GM18526 (cell line): ENCODE results near the gene VPS37B.

Source experiments
- POLR2A ChIP-seq: IDR thresholded peaks from 3 replicates; pipeline ENCODE4 v1.6.1; 2011; ENCODE audit not compliant: insufficient read length; ENCODE audit errors: extremely low read depth

The VPS37B gene

GRCh38 chr12:122920687-122921086 lies 24.8 kb upstream of the VPS37B start:
- TF ChIP-seq POLR2A: no peak

DNA sequence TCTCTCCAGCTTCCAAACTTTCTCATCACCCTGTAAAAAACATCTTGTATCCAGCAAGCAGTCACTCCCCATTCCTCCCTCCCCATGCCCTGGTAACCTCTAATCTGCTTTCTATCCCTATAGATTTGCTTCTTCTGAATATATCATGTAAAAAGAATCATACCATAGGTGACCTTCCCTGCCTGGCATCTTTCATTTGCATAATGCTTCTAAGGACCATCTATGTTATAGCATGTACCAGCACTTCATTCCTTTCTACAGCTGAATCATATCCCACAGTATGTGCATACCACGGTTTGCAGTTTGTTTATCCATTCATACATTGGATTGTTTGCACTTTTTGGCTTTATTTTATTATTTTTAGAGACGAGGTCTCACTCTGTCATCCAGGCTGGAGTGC lies 22.9 kb upstream of the VPS37B start:
- TF ChIP-seq POLR2A: no peak

- no peak for TF ChIP-seq POLR2A
These were observed 21.7 kb upstream of the VPS37B start for GRCh38 chr12:122917507-122918121.

DNA sequence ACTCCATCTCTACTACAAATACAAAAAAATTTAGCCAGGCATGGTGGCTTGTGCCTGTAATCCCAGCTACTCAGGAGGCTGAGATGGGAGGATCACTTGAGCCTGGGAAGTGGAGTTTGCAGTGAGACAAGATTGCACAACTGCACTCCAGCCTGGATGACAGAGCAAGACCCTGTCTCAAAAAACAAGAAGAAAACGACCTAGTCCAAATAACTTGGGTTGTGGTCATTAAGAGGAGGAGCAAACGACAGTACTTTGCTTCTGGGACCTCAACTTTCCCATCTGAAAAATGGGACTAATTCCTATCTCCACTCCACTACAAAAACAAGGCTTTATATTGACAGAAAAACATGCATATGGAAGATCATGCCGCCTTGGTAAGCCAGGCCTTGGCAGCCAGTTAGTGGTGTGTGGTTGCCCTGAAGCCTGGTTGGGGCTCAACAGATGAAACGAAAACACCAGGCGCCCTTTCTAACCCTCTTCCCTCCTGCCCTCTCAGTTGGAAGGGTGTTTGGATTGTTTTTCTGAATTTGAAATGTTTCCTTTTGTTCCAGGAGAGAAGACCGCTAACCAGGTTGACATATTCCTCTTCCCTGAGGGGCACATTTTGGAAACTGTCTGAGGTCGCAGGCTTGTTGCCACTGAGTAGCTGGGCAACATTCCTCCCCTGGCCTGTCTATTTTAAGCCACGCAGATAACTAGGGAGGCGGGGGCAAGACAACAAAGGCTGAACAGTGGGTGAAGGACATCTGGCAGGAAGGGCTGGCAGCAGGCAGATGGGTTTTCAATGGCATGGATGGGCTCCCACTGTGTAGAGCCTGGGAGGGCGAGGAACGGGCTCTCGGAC lies 13.7 kb upstream of the VPS37B start:
- no peak for TF ChIP-seq POLR2A

GRCh38 chr12:122908915-122909314 lies 13.0 kb upstream of the VPS37B start:
- no peak for TF ChIP-seq POLR2A

GRCh38 chr12:122903693-122904034 lies 7.7 kb upstream of the VPS37B start:
- TF ChIP-seq POLR2A: no peak

DNA sequence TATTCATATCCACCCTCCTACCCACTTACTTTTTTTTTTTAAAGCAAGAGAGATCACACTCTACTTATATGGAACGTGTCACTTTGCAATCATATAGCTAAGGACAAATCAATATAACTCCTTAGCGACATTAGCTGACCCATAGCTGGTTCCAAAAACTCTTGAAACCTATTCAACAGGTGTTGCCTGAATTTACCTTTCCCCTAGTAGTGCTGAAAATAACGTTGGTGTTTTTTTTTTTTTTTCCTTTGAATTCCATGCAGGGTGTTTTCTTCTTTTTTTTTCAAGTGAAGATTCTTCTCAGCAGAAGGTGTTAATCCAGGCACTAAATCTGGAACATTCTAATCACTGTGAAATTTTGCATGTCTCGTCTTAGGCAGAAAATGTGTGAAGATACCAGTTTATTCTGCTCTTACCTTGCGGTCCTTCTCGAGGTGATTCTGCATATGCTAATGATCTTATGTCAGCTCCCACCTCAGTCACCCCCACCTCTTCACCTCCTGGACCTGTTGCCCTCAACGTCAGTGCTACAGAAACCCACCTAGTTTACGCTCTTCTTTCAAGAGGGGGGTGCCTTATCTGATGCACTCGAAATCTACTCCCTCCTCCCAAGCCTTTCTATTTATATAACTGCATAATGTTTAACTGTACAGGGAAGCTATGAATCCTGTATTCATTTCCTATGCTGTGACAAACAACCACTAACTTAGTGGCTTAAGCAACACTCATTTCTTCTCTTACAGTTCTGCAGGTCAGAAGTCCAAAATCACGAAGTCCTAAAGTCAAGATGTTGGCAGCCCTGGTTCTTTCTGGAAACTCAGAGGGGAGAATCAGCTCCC lies 7.1 kb upstream of the VPS37B start:
- no peak for TF ChIP-seq POLR2A

DNA sequence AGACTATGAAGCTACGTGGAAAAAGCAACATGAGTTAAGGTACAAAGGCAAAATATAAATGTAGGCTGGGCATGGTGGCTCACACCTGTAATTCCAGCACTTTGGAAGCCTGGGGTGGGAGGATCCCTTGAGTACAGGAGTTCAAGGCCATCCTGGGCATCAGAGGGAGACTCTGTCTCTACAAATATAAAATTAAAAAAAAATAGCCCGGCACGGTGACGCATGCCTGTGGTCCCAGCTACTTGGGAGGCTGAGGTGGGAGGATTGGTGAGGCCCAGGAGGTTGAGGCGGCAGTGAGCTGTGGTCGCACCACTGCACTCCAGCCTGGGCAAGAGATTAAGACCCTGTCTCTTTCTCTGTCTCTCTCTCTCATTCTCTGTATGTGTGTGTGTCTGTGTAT lies 4.0 kb upstream of the VPS37B start:
- TF ChIP-seq POLR2A: no peak

GRCh38 chr12:122896662-122897061 lies 738 bp upstream of the VPS37B start:
- no peak for TF ChIP-seq POLR2A

DNA sequence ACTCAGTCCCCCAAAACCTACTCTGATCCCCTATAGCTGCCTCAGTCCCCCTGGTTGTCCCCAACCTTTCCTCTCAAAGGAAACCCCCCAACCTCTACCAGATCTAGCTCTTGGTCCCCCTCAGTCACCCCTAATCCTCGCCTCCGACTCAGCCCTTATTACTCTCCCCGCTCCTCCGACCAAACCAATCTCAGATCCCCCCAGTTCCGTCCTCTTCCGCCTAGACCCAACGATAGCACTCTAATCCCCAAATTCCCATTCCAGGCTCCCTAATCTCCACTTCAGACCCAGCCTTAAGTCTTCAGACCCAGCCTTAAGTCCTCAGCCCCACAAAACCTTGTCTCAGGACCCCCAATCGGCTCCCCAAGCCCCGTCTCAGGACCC lies 612 bp downstream of the VPS37B start:
- no peak for TF ChIP-seq POLR2A

DNA sequence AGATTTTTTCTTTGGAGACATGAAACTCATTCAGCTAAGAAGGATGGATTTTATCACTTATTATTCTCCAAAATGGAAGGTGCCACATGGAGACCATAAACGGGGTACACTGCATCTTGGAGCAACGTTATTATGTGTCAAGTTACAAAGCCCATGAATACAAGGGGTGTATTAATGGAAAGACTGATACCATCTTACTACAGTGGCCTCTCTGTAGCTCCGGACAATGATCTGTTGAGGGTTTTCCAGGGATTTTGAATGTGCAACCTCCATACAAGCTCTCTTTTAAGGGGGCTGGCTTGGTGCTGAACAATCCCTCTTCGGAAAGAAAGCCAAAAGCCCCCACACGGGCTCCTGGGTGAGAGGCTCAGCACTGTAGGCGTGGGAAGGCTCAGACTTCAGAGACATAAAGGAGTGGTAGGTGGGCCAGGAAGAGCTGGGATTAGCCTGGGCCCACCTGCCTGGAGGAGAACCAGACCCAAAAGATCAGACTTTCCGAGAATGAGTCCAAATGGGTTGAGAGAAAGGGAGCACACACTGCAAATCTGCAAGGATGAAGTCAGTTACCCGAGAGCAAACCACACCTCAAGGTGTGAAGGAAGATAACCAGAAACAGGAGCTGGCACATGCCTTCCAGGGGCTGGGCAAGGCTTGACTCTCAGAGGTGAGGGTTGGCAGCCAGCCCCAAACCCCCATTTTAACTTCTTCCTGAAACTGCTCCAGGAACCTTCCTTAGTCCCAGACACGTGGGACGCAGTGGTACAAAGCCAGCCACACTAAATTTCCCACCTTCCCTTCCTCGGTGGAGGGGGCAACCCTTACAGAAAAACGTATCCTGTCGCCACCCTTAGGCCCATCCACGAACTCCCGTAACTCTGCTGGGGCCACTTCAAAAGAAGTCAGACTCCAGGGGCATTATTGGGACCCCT lies 1.5 kb downstream of the VPS37B start:
- no peak for TF ChIP-seq POLR2A

GRCh38 chr12:122893208-122894153 lies 2.4 kb downstream of the VPS37B start:
- no peak for TF ChIP-seq POLR2A

DNA sequence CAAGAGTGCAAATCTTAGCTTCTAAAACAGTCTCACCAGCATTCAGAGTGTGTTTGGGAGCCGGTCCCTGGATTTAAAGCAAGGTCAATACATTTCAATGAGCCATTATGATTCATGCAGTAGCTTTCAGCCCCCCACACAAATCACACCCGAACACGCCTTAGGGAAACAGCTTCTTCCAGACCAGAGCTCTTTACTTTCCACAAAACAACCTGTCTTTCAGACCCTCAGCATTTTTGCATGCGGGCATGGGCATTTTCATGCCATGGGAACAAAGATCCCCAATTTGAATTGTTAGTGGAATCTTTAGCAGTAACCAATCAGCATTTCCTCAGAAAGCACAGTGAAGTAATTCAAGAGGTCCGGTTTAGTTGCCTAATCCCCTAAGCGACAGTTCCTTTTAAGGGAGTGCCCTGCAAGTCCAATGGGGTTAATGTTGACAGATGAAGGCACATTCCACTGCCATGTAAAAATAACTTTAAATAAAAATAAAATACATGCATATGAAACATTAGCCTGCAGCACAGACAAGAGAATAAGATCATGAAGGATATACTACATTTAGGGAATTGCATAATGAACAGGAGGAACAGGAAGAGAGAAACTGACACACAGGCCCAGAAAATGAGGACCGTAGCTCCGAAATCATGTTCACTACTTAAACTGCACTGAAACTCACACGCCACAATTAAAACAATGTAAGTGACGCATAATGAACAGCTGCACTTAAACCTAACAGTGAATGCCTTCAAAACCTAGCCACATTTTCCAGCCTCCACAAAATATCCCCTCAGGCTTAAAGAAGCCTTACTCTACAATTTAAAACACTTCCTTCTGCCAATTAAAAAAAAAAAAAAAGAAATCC lies 4.0 kb downstream of the VPS37B start:
- no peak for TF ChIP-seq POLR2A
